ENCODE results near the gene FNIP1. TPM values are rescaled to one million over a fixed set of nuclear protein-coding genes. Genes with fewer than 3 reads are reported as not detected.

FNIP1 gene
- total and polyA plus RNA-seq, 2 of the 8 experiments (the other 6 are each of a cell fraction or from before 2014, with no cell fraction given), result 3.5 to 17.3 TPM

DNA sequence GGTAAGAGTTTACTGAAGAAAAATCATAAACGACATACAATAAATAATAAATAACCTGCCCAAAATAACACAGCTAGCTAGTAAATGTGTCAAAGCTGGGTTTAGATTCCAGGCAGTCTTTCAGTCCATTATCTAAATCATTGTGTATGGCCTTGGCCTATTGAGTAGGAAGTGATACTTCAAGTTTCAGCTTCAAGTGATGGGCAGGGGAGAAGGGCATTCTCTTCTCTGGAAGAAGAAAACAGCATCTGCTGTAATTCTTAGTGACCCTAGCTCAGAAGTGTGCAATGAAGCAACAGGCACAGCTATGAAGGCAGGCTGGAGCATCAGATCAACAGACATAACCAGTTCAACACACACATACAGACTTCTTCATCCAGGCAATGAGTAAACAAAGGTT lies 42.5 kb downstream of the FNIP1 start (continued):
- TF ChIP-seq YY1 (IDR thresholded peaks at IDR 0.05; ENCODE audit: low read depth, low read length) (no peak), RAD21 (IDR thresholded peaks at IDR 0.05 in 1 of 2, conservative IDR thresholded peaks at IDR 0.05 in 1 of 2; ENCODE audit: low read depth in 2 of 2, low read length in 2 of 2) (no peak)
